Activated CD8-positive, alpha-beta memory T cell treated with anti-CD3 and anti-CD28 coated beads, Interleukin-2, amount 50 U/mL, for 48 hours (primary cell): Measurements from ENCODE around the gene VWA2.

Source experiments
- DNase-seq: peaks from one replicate; pipeline ENCODE4 v3.0.0-alpha.2; 2020

Gene VWA2, protein sequence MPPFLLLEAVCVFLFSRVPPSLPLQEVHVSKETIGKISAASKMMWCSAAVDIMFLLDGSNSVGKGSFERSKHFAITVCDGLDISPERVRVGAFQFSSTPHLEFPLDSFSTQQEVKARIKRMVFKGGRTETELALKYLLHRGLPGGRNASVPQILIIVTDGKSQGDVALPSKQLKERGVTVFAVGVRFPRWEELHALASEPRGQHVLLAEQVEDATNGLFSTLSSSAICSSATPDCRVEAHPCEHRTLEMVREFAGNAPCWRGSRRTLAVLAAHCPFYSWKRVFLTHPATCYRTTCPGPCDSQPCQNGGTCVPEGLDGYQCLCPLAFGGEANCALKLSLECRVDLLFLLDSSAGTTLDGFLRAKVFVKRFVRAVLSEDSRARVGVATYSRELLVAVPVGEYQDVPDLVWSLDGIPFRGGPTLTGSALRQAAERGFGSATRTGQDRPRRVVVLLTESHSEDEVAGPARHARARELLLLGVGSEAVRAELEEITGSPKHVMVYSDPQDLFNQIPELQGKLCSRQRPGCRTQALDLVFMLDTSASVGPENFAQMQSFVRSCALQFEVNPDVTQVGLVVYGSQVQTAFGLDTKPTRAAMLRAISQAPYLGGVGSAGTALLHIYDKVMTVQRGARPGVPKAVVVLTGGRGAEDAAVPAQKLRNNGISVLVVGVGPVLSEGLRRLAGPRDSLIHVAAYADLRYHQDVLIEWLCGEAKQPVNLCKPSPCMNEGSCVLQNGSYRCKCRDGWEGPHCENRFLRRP

DNA sequence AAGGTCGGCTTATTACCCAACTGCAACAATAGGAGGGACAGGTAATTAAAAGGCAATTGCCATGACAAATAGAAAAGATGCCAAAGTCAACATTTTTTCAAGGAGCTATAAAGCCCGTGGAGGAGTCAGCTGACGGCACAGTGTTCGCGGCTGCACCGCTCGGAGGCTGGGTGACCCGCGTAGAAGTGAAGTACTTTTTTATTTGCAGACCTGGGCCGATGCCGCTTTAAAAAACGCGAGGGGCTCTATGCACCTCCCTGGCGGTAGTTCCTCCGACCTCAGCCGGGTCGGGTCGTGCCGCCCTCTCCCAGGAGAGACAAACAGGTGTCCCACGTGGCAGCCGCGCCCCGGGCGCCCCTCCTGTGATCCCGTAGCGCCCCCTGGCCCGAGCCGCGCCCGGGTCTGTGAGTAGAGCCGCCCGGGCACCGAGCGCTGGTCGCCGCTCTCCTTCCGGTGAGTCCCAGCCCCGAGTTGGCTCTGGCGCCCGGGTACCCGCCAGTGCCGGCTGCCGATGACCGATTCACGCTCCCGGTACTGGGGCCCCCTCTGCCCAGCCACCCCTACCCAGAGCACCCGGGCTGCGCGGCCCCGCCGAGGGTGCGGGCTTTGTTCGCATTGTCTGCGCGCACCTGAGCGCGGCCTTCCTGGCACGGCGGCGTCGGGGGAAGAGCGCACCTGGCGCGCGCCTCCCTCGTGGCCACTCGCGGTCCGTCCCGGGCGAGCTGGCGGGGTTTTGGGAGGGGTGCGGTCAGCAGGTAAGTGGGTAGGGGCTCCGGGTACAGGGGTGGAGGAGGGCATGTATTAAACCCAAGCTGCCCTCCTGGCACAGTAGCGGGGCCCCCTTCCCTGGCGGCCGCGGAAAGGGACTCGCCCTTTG lies at the start of gene VWA2:
Gene VWA2 (plus strand): TSS at position 138 of the 877 bp plus-strand sequence. CDS start 9,460 bp downstream, outside the sequence.
- DNase-seq = peak; percentile 75

DNA sequence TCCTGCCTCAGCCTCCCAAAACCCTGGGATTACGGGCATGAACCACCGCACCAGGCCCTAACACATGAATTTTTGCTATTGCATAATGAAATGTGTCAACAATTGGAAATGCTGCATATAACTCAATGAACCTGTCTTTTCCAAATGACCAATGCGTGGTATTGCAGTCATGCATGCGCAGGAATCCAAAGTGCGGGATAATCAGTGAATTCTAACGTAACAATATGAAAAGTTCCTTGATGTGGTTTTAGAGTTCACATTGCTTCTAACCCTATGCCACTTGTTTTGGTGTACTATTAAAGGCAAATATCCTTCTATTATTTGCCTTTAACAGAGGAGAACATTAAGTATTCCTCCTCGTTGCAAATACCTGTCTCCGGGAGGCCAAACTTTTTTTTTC lies 49.4 kb upstream of the VWA2 start:
- no peak for DNase-seq

DNA sequence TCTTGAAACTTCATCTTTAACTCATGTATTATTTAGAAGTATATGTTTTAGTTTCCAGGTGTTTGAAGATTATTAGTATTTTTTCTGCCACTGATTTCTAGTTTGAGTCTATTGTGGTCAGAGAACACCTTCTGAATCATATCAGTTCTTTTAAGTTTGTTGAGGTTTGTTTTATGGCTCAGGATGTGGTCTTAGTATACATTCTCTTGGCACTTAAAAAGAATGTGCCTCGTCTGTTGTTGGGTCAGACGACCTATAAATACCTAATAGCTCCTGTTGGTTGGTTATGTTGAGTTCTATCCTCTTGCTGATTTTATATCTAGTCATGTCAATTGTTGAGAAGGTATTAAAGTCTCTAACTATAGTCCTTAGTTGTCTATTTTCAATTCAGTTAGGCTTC lies 44.0 kb upstream of the VWA2 start:
- no peak for DNase-seq

DNA sequence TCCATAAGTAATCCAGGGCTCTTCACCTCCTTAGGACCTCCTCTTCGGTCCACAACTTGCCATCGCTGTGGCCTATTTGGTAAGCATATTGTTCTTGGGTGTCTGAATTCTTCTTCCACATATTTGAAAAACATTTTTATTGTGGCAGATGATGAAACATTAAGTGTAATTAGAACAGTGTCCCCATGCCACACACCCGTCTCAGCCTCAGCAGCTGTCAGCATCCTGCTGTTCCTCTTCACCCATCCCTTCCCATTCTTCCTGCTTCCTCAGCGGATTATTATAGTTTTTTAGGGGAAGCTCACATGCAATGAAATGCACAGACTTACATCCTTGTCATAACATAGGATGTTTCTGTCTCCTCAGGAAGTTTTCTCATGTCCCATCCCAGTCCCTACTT lies 39.8 kb upstream of the VWA2 start:
- DNase-seq = no peak

DNA sequence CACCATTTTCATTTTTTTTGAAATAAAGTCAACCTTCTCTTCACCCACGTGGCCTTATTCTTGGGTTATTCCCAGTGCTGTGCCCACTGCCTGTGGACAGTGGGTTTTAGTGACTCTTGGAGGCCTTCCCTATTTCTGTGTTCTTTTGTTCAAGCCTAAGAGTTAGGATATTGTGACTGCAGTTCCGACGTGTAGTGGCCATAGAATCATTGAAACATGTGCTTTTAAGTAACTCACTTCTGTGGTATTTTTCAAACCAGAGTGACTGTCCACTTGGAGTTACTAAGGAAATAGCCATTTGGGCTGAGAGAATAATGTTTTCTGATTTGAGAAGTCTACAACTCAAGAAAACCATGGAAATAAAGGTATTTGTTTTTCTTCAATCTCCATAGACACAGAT lies 36.2 kb upstream of the VWA2 start:
- no peak for DNase-seq

DNA sequence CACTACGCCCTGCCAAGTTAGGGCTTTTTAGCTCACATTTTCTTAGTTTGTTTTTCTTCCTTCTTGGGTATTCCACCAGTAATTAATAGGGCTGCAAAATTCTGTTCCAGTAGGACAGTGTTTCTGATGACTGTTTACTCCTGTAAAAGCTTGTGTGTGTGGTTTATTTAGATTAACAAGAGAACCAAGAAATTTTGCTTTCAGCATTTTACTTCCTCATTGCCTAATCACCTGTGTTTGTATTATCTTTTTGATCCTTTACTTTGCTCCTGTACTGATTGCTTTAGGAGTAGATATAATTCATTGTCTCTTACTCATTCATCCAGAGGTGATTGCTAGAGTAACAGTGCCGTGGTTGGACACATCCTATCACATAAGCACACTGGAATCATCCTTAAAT lies 32.2 kb upstream of the VWA2 start:
- no peak for DNase-seq

DNA sequence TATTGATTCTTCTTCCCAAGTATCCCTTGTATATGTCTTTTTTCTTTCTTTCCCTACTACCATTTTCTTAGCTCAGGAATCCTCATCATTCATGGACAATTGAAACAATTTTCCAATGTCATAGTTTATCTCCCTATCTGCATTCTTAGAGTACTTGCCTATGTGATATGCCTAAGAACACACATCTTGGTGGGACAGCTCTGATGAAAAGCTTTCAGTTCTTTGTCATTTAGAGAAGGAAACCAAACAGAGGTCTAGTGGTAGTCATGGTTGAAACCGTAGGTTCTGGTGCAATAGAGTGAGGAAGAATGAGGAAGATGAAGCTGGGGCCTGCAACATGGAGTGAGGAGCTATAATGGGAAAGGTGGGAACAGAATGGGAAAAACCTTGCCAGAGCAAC lies 31.7 kb upstream of the VWA2 start:
- DNase-seq = no peak

DNA sequence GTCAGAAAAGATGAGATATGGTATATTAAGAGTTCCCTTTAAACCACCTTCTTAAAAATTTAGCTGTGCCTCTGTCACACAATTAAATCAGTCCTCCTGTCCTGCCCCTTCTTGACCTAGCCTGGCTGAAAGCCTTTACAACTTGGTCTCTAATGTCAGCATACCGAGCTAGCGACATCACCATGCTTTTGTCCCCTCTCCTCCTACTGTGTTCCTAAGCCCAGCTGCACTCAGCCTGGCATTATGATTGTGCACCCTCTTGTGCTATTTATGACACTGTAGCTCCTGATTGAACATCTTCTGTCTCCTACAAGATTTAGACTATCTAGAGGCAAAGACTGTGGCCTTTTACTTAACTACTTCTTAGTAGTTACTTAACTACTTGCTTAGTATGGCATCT lies 30.7 kb upstream of the VWA2 start:
- no peak for DNase-seq

DNA sequence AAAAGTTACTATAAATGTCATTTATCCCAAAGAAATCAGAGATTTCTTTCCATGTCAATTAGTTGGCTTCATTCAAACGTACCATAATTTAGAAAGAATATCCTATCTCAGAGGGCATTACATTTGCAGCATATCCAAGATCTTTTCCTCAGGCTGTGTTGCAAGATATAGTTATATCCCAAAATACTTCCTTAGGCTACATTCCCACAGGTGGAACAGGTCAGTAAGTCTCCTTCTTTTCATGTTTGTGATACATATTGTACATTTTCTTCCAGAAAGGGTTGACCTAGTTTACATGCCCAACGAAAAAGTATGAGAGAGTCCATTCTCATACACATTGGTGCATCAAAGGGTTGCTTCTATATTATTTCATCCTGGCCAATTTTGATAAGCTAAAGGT lies 26.9 kb upstream of the VWA2 start:
- DNase-seq = no peak

DNA sequence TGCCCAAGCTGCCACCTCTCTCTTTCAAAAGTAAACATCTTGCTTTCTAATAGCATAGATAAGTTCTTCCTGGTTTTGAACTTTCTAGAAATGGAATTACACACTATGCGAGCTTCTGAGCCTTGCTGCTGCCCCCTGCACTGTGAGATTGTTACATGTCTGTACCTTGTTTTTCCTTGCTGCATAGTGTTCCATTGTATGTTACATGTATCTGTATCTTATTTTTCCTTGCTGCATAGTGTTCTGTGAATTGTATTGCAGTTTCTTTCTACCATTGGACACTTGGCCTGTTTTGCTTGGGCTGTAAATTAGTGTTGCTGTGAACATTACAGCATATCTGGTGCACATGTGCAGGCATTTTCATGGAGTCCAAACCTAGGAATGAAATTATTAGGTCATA lies 24.0 kb upstream of the VWA2 start:
- no peak for DNase-seq

DNA sequence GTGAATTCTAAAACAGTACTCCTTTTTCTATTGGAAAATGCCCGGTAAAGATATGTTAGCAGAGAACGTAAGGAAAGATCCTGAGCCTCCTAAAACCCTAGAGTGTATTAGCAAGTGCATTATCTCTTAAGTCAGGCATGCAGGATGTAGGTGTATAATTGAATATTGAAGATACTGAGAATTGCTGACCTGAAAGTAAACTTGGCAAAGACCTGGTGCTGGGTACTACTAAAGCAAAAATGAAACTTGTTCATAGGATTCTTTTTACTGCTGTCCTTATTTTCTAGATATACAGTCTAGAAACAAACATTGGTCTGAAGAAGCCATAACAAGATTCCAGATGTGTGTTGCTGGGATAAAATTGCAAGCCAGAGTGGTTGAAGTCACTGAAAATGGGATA lies 18.8 kb upstream of the VWA2 start:
- DNase-seq = no peak

DNA sequence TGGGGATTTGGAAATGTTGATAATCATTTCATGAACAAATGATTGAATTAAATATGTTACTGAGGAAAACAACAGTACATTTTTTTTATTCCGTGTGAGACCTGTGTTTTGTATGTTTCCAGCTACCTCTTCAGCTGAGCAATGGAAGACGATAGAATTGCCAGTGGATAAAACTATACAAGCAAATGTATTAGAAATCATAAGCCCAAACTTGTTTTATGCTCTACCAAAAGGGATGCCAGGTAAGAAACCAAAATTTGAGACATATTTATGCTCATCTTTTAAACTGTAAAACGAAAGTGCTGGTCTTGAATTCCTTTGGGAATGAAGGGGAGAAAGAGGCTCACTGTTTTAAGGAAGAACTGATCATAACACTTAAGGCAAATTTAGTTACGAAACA lies 17.8 kb upstream of the VWA2 start:
- DNase-seq = no peak

DNA sequence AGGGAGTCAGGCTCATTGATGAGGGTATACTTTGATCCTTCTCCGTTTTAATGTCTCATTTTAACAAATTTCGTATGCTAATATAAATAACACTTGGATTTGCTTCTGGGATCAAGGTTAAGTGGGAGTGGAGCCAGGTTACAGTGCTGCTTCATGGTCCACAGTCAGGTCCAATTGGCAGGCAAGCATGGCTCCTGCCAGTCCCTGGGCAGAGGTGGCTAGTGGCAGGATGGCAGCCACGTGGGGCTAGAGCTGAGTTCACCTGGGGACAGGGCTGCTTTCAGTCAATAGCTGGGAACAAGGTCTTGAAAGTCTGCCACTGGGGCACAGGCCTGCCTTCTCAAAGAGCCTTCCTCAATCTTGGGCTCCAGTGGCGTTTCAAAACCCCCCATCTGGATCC lies 16.0 kb upstream of the VWA2 start:
- no peak for DNase-seq

DNA sequence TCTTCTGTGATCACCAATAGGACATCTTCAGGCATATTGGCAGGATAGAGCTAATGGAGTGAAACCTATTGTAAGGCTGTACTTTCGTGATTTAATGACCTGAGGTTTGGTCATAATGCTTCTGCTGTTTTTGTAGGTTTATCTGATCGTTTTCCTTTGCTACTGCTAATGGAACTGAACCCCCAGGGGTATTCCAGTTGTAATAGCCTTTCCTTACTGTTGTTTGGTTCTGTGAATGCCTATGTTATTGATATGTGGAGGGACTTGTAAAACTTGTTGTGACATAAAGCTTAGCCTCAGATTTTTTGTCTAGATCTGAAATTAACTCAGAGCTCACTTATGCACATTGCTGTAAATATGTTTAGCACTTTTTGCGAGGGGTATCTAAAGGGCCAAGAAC lies 10.9 kb upstream of the VWA2 start:
- no peak for DNase-seq

DNA sequence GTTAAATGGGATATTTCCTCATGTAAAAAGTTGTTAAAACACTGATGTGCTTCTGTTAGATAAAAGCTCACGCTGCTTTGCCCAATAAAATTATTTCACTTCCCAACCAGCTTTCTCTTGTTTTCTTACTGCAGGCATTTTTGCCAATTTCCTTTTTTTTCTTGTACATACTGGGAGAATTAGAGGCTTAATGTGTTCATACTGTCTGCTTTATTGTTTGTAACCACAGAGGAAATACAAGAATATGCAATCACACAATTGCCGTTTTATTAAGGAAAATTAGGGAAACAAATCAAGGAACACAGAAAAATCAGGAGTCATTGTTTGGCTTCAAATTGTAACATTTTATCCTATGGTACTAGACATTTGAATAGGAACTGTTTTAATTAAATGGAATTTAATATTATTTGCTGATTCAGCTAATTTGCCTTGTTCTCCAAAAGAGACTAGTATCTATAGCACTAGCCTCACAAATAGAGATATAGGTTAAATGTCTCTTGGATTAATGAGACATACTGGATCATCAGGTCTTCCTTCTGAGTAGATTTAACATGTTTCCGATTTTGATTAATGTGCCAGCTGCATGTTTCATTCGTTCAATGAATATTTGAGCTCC lies 6.4 kb upstream of the VWA2 start:
- no peak for DNase-seq

DNA sequence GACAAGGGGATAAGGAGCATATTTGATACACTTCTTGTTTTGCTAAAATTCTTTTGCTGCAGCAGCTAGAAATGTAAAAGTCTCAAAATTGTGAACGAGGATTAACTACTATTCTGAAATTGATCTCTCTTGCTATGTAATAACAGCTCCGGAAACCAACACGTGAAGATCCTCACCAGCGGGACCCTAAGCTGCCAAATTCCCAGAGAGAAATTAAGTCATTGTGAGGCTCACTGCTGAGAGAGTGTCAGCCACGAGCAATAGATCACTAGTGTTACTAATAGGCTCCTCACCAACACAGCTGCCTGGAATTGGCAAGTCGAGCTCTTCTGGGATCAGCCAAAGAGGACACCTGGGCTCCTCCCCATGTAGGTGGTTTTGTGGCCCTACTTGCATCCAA lies 5.6 kb upstream of the VWA2 start:
- no peak for DNase-seq

DNA sequence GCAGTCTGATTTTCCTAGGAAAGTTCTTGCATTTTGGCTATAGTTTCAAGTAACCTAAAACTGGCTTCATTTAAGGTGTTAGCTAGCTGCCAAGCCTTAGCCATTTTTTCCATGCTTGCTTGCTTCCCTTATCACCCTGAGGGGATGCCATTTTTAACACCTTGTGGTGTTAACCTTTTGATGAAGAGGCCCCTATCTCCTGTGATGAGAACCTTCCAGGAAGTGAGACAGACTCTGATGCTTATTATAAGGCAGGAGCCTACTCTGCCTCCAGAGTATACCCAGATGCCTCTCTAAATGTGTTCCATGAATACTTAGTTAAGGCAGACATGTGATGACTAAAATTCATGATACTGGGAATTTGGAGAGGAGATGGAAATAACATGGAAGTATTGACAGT lies 4.9 kb upstream of the VWA2 start:
- no peak for DNase-seq

DNA sequence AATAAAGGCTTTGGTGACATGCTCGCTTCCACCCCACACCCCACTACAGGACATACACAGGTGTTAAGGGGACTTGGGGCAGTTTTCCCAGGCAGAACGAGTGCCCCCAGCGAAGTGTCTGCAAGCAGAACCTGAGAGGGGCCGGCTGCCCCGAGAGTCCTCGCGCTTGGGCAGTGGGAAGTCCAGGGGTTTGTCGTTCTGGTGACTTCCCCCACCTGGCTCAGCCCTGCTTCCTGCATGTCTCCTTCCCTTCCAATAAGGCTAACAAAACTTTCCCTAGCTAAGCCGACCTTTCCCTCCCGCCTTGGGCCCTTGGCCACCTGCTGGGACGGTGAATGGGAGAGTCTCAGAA lies 916 bp downstream of the VWA2 start:
- DNase-seq = no peak

DNA sequence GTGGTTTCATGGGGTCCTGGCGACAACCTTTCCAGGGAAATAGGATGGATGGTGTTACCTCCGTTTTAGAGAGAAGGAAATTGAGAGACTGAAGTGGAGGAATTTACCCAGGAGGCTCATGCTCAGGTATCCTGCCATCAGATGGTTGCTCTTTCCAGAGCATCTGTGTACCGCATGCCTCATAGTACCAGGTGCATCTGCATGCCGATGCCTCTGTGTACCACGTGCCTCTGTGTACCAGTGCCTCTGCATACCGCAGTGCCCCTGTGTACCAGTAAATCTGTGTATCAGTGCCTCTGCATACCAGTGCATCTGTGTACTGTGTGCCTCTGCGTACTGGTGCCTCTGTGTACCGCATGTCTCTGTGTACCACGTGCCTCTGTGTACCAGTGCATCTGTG lies 3.2 kb downstream of the VWA2 start:
- DNase-seq = no peak

DNA sequence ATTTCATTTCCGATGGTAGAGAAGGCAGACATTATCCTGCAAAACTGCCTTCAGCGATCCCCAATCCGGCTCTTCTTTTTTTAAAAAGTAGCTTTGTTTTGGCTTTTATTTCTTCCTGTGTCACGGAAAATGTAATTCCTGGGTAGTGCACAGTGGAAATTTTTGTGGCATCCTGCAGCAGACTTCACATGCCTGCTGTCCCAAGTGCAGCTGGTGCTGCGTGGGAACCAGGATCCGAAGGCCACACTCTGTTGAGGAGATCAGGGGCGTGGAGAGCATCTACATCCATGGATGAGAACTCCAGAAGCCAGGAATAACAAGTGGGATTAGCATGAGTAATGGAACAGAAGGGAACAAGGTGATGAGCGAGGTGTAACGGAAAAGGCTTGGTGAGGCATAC lies 4.6 kb downstream of the VWA2 start:
- DNase-seq = no peak

DNA sequence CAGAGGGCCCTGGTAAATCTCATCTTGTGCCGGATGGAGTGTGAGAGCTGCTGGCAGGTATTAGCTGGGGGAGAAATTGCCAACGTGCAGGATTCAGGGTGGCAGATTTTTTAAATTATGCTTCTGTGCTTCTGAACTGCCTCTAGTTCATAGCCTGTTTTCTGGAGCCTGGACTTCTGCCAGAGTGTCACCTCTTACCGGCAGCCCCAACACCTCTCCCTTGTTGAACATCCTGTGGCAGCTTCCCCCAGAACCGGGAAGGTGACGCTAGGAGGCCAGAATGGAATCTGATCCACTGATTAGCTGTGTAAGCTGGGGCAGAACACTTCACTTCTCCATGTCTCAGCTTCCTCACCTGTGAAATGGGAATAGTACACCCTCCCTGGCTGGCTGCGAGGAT lies 5.1 kb downstream of the VWA2 start:
- no peak for DNase-seq

DNA sequence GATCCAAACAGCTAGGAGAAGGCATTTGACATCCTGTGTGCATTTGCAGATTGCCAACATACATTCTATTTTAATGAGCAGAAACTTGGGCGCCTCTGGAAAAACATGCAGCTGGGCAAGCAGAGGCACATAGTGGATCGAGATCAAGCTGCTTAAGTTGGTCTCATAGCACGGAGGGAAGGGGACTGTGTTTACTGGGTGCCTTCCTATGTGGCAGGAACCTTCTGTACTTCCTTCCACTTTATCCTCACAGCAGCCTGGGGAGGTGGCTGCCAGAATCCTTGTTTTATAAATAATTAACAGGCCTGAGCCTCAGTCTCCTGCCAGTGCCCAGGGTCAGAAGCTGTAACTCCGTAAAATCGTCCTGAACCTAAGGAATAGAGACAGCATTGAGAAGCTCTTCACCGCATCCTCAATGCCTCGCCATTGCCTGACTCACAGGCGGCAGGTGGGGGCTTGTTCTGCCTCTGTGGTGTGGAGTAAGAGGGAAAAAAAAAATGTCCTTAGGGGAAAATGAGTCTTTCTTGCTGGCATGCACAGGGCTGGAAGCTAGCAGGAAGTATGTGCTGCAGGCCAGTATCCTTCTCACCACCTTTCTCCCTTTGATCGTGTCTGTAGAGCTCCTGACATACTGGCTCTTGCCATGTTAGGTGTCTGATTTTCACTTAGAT lies 6.2 kb downstream of the VWA2 start:
- DNase-seq = no peak
